NCI-H526 (cell line): ENCODE data around the gene MFSD1.
"Not testable (repeated sequence)": the region's sequence is repeated elsewhere in the genome, so short reads cannot be mapped to it uniquely, and the experiment has no call there.

Source experiments
- DNase-seq, 2 experiments: peaks; one replicate each; lab custom pipeline; 2025; lab: John Stamatoyannopoulos, UW

MFSD1 gene

GRCh38 chr3:158775426-158776410 lies 26.1 kb upstream of the MFSD1 start:
- no peak for DNase-seq

DNA sequence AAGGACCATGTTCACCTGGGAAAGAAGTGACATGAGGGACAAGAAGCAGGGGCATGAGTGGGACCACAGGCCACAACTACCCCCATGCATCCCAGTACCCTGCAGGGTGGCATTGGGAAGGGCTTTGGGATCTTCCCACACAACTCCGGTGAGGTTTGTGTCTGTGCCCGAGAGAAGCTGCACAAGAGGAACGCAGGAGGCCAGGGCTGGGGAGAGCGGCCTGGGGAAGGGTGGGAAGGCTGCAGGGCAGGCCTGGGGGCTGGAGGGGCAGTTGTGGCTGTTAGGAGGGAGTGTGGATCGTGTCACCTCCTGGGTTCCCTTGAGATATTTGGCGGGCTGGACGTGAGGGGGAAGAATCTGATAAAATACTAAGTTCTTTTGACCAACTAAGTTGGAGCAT lies 25.3 kb upstream of the MFSD1 start:
- DNase-seq: no peak

GRCh38 chr3:158777161-158777873 lies 24.5 kb upstream of the MFSD1 start:
- no peak for DNase-seq

GRCh38 chr3:158780766-158781165 lies 21.1 kb upstream of the MFSD1 start:
- DNase-seq: no peak

GRCh38 chr3:158781191-158781590 lies 20.7 kb upstream of the MFSD1 start:
- no peak for DNase-seq

DNA sequence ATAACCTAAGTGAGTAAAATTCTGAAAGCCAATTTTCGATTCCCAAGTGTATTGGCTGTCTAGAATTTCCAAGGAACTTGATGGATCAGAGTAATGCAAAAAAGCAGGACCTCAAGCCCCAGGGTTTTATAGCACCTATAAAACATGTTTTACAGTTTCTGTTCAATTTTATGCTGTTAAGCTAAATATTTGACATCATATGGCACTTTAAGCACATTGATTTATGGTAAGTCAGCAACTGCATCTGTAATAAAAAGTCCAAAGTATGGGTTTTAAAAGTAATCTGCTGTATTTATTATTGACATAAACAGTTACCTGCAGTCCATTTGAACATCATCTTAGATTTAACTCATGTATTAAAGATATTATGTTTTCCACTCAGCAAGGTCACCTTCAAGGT lies 20.0 kb upstream of the MFSD1 start:
- no peak for DNase-seq

DNA sequence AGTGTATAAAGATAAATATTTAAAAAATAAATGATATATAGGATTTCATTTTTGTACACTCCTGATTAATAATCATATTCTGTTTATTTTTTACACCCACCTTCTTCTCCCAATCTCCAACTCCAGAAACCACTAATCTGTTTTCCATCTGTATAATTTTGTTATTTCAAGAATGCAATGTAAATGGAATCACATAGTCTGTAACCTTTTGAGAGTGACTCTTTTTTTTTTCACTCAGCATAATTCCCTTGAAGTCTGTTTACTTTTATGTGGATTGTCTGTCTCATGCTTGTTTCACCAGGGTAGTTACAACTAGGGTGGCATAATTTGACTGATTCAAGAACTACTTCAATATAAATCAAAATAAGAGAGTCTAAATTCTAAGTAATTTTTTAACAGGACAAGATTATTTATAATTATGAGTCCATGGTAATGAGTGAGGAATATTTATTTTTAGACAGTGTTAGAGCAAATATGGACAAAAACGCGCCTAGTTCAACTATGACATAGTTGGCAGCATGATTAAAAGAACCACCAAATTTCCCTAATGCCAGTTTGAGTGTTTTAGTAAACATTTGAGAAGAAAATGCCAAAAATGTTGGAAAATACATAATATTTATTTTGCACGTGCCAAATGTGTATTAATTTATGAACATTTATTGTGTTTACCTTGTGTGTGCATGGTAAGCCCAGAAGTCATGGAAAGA lies 19.4 kb upstream of the MFSD1 start:
- DNase-seq: no peak

DNA sequence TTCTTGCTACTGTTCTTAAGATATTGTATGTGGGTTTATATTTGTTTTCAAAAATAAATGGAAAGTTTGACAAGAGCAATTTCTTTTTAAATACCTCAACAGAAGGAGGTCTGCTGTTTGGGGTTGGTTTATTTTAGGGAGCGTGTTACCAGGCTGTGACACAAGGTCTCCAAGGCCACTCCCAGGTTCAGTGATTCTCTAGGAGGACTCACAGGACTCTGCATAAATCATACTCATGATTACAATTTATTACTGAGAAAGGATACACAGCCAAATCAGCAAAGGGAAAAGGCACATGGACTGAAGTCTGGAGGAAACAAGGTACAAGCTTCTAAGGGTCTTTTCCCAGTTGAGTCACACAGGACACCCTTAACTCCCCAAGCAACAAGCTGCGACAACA lies 18.8 kb upstream of the MFSD1 start:
- no peak for DNase-seq

GRCh38 chr3:158785972-158786371 lies 15.9 kb upstream of the MFSD1 start:
- DNase-seq: no peak

DNA sequence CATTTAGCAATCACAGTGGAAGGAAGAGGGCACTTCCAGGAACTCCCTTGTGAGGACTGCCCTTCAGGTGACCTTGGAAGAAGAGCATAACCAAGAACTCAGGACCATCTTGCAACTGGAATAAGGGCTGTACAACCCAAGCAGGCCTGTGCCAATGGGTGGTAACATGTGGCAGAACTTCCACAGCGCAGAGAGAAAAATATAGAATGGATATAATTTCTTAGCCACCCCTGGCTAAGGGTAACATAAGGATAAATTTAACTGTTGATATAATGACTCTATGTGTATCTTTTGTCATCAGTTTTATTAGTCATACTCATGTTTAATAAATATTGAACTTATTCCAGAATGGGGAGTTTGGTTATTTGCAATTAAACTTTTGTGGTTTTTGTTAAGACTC lies 13.4 kb upstream of the MFSD1 start:
- no peak for DNase-seq

GRCh38 chr3:158789592-158789991 lies 12.3 kb upstream of the MFSD1 start:
- peak; percentile 17 to 50 for DNase-seq

- peak; percentile 51 to 73 for DNase-seq
These were observed 10.8 kb upstream of the MFSD1 start for GRCh38 chr3:158790901-158791589.

GRCh38 chr3:158791590-158791920 lies 10.3 kb upstream of the MFSD1 start:
- DNase-seq: not testable (repeated sequence)

- no peak for DNase-seq
These were observed 9.1 kb upstream of the MFSD1 start for GRCh38 chr3:158792709-158793108.

DNA sequence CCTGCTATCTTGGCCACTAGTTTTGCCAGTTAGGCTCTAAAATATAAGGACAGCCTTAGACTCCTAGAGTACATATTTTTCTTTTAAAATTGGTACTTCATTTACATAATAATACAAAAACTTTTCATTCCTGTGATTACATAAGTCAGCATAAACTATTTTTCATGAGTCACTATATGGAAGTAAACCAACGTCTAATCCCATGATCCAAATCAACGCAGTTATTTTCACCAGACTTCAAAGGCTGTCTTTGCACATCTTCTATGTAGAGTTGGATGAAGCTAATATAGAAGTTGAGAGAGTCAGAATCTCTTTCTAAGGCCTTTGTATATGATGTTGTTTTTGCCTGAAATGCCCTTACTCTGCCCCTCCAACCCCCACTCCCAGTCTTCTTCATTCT lies 7.6 kb upstream of the MFSD1 start:
- DNase-seq: no peak

GRCh38 chr3:158794936-158795518 lies 6.8 kb upstream of the MFSD1 start:
- DNase-seq: peak in 1 of 2 experiments; percentile 24

GRCh38 chr3:158801201-158801600 lies 653 bp upstream of the MFSD1 start:
- no peak for DNase-seq

DNA sequence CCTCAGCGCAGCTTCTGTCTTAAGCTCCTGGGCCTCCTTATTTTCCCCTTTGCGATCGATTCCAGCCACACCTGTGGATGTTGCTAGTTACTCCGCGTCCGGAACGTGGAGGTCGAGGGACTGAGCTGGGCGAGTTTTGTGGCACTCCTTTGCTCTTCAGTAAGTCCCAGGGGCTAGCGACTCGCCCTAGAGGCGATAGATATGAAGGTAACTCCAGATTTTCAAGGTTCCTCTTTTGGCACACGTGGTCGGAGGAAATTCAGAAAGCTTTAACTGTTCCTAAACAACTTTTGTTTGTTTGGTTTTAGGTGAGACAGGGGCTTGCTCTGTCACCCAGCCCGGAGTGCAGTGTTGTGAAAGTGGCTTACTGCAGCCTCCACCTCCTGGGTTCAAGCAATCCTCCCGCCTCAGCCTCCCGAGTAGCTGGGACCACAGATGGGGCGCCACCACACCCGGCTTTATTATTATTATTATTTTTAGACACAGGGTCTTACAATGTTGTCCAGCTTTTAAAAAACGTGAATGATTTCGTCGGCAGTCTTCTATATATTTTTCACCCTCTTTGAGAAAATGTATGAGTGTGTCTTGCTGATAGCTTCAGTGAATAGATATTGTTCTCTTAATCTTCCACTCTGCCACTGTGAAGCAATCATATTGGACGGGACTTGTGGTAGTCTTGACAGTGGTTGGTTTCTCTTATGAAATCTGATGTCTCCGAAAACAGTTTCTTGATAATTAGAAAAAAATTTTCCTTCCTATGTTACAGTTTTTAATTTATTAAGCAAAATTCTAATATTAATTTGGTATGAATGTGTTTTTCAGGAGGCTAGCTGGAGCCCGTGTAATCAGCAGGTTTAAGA lies 785 bp downstream of the MFSD1 start:
- peak in 1 of 2 experiments; percentile 51 for DNase-seq

GRCh38 chr3:158804441-158804840 lies 2.6 kb downstream of the MFSD1 start:
- no peak for DNase-seq

GRCh38 chr3:158808697-158809096 lies 6.8 kb downstream of the MFSD1 start:
- DNase-seq: no peak

DNA sequence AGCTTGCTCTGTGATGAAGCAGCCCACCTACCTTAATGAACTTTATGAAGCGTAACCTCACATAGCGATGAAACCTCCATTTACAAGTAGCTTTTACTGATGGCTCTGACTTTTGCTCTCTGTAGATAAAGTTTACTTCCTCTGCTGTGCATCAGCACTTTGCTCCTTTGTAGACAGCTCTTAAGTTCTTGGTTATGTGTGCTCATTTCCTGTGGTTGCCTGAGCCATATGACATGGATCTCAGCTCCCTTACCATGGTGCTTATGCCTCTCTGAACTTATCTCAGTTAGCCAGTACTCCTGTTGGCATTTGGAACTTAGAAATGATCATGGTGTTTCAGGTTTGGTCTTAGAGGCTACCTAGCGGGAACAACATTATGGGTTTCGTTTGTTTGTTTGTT lies 7.8 kb downstream of the MFSD1 start:
- DNase-seq: no peak
